HEK293 (cell line): Measurements from ENCODE around the gene FGR.

Source experiments
- GLI4 ChIP-seq: fragments of 450-650 bp; formaldehyde crosslinking; IDR thresholded peaks from 2 replicates; pipeline ENCODE4 v1.5.1; 2016; ENCODE audit warnings: missing biosample characterization, missing genetic modification characterization
- REST ChIP-seq: fragments of 450-650 bp; formaldehyde crosslinking; IDR thresholded peaks from 2 replicates; pipeline ENCODE4 v1.5.1; 2016; ENCODE audit warnings: missing biosample characterization, missing genetic modification characterization
- TCF7L2 ChIP-seq: IDR thresholded peaks from 2 replicates; pipeline ENCODE4 v1.6.1; 2011; ENCODE audit warnings: low read depth, mild to moderate bottlenecking, inconsistent platforms, low read length, moderate library complexity, borderline replicate concordance
- ZNF175 ChIP-seq: fragments of 450-650 bp; formaldehyde crosslinking; IDR thresholded peaks from 2 replicates; pipeline ENCODE4 v1.5.1; 2016; ENCODE audit warnings: missing biosample characterization, missing genetic modification characterization
- ZNF629 ChIP-seq: fragments of 450-650 bp; formaldehyde crosslinking; IDR thresholded peaks from 2 replicates; pipeline ENCODE4 v1.5.1; 2017; ENCODE audit warnings: missing biosample characterization, missing genetic modification characterization
- TF ChIP-seq, protein P1 (sequence below): fragments of 450-650 bp; formaldehyde crosslinking; IDR thresholded peaks from 2 replicates; pipeline ENCODE4 v1.5.1; 2016; ENCODE audit warnings: missing biosample characterization, missing genetic modification characterization

DNA sequence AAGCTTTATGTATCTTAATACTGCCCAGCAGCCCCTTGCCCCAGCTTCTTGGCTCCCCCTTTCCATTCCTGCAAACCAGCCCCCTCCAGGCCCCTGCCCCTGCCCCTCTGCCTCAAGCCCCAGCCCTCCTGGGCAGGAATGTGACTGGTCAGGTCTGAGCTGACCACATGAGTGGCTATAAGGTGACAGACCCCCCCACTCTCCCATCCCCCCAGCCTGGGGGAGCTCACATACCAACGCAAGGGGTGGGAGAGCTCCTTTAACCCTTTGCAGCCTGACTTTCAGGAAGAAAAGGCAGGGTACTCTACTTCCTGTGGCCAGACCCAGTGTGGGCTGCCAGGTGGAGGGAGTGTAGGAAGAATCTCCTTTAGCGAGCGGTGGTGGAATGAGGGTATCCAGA lies 64.2 kb downstream of the FGR start:
- no peak for TF ChIP-seq REST (tag by site-specific recombination)
- no peak for TF ChIP-seq ZNF175 (tag by site-specific recombination)
- no peak for TF ChIP-seq GLI4 (tag by site-specific recombination)
- no peak for TF ChIP-seq ZNF629 (tag by site-specific recombination)
- TF ChIP-seq, protein P1, sequence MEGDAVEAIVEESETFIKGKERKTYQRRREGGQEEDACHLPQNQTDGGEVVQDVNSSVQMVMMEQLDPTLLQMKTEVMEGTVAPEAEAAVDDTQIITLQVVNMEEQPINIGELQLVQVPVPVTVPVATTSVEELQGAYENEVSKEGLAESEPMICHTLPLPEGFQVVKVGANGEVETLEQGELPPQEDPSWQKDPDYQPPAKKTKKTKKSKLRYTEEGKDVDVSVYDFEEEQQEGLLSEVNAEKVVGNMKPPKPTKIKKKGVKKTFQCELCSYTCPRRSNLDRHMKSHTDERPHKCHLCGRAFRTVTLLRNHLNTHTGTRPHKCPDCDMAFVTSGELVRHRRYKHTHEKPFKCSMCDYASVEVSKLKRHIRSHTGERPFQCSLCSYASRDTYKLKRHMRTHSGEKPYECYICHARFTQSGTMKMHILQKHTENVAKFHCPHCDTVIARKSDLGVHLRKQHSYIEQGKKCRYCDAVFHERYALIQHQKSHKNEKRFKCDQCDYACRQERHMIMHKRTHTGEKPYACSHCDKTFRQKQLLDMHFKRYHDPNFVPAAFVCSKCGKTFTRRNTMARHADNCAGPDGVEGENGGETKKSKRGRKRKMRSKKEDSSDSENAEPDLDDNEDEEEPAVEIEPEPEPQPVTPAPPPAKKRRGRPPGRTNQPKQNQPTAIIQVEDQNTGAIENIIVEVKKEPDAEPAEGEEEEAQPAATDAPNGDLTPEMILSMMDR (tag by site-specific recombination) = no peak
- no peak for TF ChIP-seq TCF7L2
